GM18907 (cell line): Measurements from ENCODE around the gene LAD1.

Source experiments
- ATAC-seq: cut with Tn5 transposase; IDR thresholded peaks from one replicate; pipeline ENCODE4 v1.9.1; 2021; ENCODE audit warnings: mild to moderate bottlenecking, moderate library complexity; ENCODE audit not compliant: unreplicated experiment

Gene LAD1

GRCh38 chr1:201394591-201394990, 4.5 kb downstream of the LAD1 start:
- no peak for ATAC-seq

- no peak for ATAC-seq
These were observed 6.0 kb downstream of the LAD1 start for GRCh38 chr1:201393076-201393475.

GRCh38 chr1:201391651-201392511, 7.2 kb downstream of the LAD1 start:
- no peak for ATAC-seq

- no peak for ATAC-seq
These were observed 7.9 kb downstream of the LAD1 start for GRCh38 chr1:201391225-201391624.

GRCh38 chr1:201389051-201389450, 10.1 kb downstream of the LAD1 start:
- no peak for ATAC-seq

GRCh38 chr1:201386208-201386607, 12.9 kb downstream of the LAD1 start:
- no peak for ATAC-seq

- ATAC-seq: no peak
These were observed 13.7 kb downstream of the LAD1 start for GRCh38 chr1:201385299-201385891.

- ATAC-seq: no peak
These were observed 14.7 kb downstream of the LAD1 start for GRCh38 chr1:201384406-201384782.

GRCh38 chr1:201383647-201384405, 15.3 kb downstream of the LAD1 start:
- no peak for ATAC-seq

GRCh38 chr1:201381130-201381529, 18.0 kb downstream of the LAD1 start:
- ATAC-seq: no peak

GRCh38 chr1:201379733-201380242, 19.3 kb downstream of the LAD1 start:
- ATAC-seq: no peak

GRCh38 chr1:201378804-201379203, 20.3 kb downstream of the LAD1 start:
- no peak for ATAC-seq

- no peak for ATAC-seq
These were observed 21.5 kb downstream of the LAD1 start, which contains the start of gene TNNT2 for GRCh38 chr1:201377611-201378092. TNNT2 (minus strand) TSS chr1:201377680; CDS start chr1:201373254, 4,426 bp downstream.

GRCh38 chr1:201376464-201377374, 22.4 kb downstream of the LAD1 start:
- ATAC-seq: no peak

- ATAC-seq: no peak
These were observed 23.0 kb downstream of the LAD1 start for GRCh38 chr1:201376107-201376463.

- no peak for ATAC-seq
These were observed 24.0 kb downstream of the LAD1 start for GRCh38 chr1:201375169-201375568.

- no peak for ATAC-seq
These were observed 24.8 kb downstream of the LAD1 start for GRCh38 chr1:201374364-201374763.

GRCh38 chr1:201371792-201372191, 27.3 kb downstream of the LAD1 start:
- no peak for ATAC-seq

GRCh38 chr1:201371276-201371675, 27.8 kb downstream of the LAD1 start:
- no peak for ATAC-seq

- ATAC-seq: no peak
These were observed 28.6 kb downstream of the LAD1 start for GRCh38 chr1:201370500-201370899.
